ENCODE data around the gene CFAP157. TPM values are rescaled to one million over a fixed set of nuclear protein-coding genes. Genes with fewer than 3 reads are reported as not detected.

Gene CFAP157
- total RNA-seq, 1 donor: 0.27 TPM

- no peak for DNase-seq (ENCODE audit: low read depth in 2 of 3, low spot score in 2 of 3)
Measured at GRCh38 chr9:127734247-127734746, 27.5 kb downstream of the CFAP157 start.

GRCh38 chr9:127734747-127735529 lies 28.1 kb downstream of the CFAP157 start, which contains the start of gene TOR2A:
TSS of gene TOR2A (minus strand) at chr9:127735294. CDS start at chr9:127735270, 24 bp downstream.
- peak; percentile 97 to 99 (median 98) for DNase-seq (ENCODE audit: low read depth in 2 of 3, low spot score in 2 of 3)

- DNase-seq (ENCODE audit: low read depth in 2 of 3, low spot score in 2 of 3): no peak
Measured at GRCh38 chr9:127735530-127736185, 28.9 kb downstream of the CFAP157 start.

- no peak for DNase-seq (ENCODE audit: low read depth in 2 of 3, low spot score in 2 of 3)
Measured at GRCh38 chr9:127738666-127739065, 31.9 kb downstream of the CFAP157 start.

- DNase-seq (ENCODE audit: low read depth in 2 of 3, low spot score in 2 of 3): no peak
Measured at GRCh38 chr9:127739614-127740330, 33.0 kb downstream of the CFAP157 start.

GRCh38 chr9:127741831-127742434 lies 35.1 kb downstream of the CFAP157 start:
- DNase-seq (ENCODE audit: low read depth in 2 of 3, low spot score in 2 of 3): no peak

GRCh38 chr9:127742435-127743088 lies 35.8 kb downstream of the CFAP157 start:
- no peak for DNase-seq (ENCODE audit: low read depth in 2 of 3, low spot score in 2 of 3)

- no peak for DNase-seq (ENCODE audit: low read depth in 2 of 3, low spot score in 2 of 3)
Measured at GRCh38 chr9:127744398-127745110, 37.8 kb downstream of the CFAP157 start.

- no peak for DNase-seq (ENCODE audit: low read depth in 2 of 3, low spot score in 2 of 3)
Measured at GRCh38 chr9:127746959-127747569, 40.3 kb downstream of the CFAP157 start.

GRCh38 chr9:127749090-127749787 lies 42.5 kb downstream of the CFAP157 start:
- DNase-seq (ENCODE audit: low read depth in 2 of 3, low spot score in 2 of 3): no peak

GRCh38 chr9:127751269-127752054 lies 44.7 kb downstream of the CFAP157 start:
- no peak for DNase-seq (ENCODE audit: low read depth in 2 of 3, low spot score in 2 of 3)

GRCh38 chr9:127753148-127753547 lies 46.4 kb downstream of the CFAP157 start:
- DNase-seq (ENCODE audit: low read depth in 2 of 3, low spot score in 2 of 3): no peak

GRCh38 chr9:127753622-127754021 lies 46.8 kb downstream of the CFAP157 start:
- DNase-seq (ENCODE audit: low read depth in 2 of 3, low spot score in 2 of 3): no peak

GRCh38 chr9:127754099-127755060 lies 47.6 kb downstream of the CFAP157 start:
- no peak for DNase-seq (ENCODE audit: low read depth in 2 of 3, low spot score in 2 of 3)

GRCh38 chr9:127755061-127756060 lies 48.6 kb downstream of the CFAP157 start:
- no peak for DNase-seq (ENCODE audit: low read depth in 2 of 3, low spot score in 2 of 3)
